ENCODE results near the gene TNF.
A peak's percentile ranks its signal among the peaks of the same experiment; 100 is the strongest.

The TNF gene

GRCh38 chr6:31541658-31542521, 33.5 kb upstream of the TNF start, which contains the start of gene DDX39B:
Gene DDX39B, minus strand, starts transcription at chr6:31542003. Its CDS starts 1,471 bp downstream, at chr6:31540532.
- POLR2A ChIA-PET = interaction anchor here (0.8 to 8.1 kb wide), 38 partner anchors 9 to 636 kb away, joined by 3 to 114 read pairs (median 5); partner anchors contain the start of genes ABHD16A, BAG6, C6orf47 and DXO
- DNase-seq (ENCODE audit: extremely low spot score) = peak; percentile 95
- peak; percentile 97 for TF ChIP-seq ELF4 (IDR thresholded peaks at IDR 0.05)
- TF ChIP-seq SP1 (IDR thresholded peaks at IDR 0.05) = no peak
- TF ChIP-seq LEF1 (IDR thresholded peaks at IDR 0.05; ENCODE audit: borderline replicate concordance) = no peak
- TF ChIP-seq NFRKB (IDR thresholded peaks at IDR 0.05) = peak; percentile 99
- peak; percentile 84 for TF ChIP-seq L3MBTL2 (conservative IDR thresholded peaks at IDR 0.05)
- TF ChIP-seq FOXK2 (IDR thresholded peaks at IDR 0.05) = no peak
- no peak for TF ChIP-seq FOXM1 (IDR thresholded peaks at IDR 0.05; ENCODE audit: borderline replicate concordance)
- CTCF ChIA-PET = interaction anchor here (0.5 to 2.8 kb wide), 4 partner anchors 9 to 169 kb away, joined by 3 to 17 read pairs (median 4); no protein-coding TSS in a partner anchor

DNA sequence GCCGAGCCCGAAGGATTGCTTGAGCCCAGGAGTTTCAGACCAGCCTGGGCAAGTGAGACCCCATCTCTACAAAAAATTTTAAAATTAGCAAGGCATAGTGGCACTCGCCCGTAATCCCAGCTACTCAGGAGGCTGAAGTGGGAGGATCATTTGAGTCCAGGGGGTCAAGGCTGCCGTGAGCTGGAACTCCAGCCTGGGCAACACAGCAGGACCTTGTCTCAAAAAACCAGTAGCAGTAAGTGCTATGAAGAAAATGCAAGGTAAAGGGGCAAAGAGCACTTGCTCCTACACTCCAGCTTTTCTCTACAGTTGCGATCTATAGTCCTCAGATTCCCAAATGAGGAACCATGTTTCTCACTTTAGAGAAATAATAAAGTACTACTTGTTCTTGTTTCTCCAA, 31.7 kb upstream of the TNF start:
- TF ChIP-seq NFRKB (IDR thresholded peaks at IDR 0.05) = no peak
- TF ChIP-seq SUZ12 (IDR thresholded peaks at IDR 0.05) = no peak
- no peak for TF ChIP-seq L3MBTL2 (conservative IDR thresholded peaks at IDR 0.05)
- TF ChIP-seq ARNT (IDR thresholded peaks at IDR 0.05) = no peak
- TF ChIP-seq TARDBP (IDR thresholded peaks at IDR 0.05) = no peak
- TF ChIP-seq FOXK2 (IDR thresholded peaks at IDR 0.05) = no peak
- TF ChIP-seq LEF1 (IDR thresholded peaks at IDR 0.05; ENCODE audit: borderline replicate concordance) = no peak
- no peak for TF ChIP-seq FOXA1 (IDR thresholded peaks at IDR 0.05)
- TF ChIP-seq BHLHE40 (IDR thresholded peaks at IDR 0.05; ENCODE audit: borderline replicate concordance) = no peak
- no peak for TF ChIP-seq HDGF (IDR thresholded peaks at IDR 0.05; ENCODE audit: borderline replicate concordance)
- no peak for TF ChIP-seq SP1 (IDR thresholded peaks at IDR 0.05)
- TF ChIP-seq PKNOX1 (IDR thresholded peaks at IDR 0.05) = no peak
- no peak for TF ChIP-seq CTBP1 (IDR thresholded peaks at IDR 0.05; ENCODE audit: borderline replicate concordance)
- TF ChIP-seq FOXM1 (IDR thresholded peaks at IDR 0.05; ENCODE audit: borderline replicate concordance) = no peak
- no peak for TF ChIP-seq ELF4 (IDR thresholded peaks at IDR 0.05)
- TF ChIP-seq ZNF384 (IDR thresholded peaks at IDR 0.05) = no peak
- POLR2A ChIA-PET = interaction anchor here (1.3 to 8.1 kb wide), 6 partner anchors 15 to 109 kb away, joined by 3 to 114 read pairs (median 19); partner anchors contain the start of genes BAG6, MCCD1 and NCR3
- no peak for DNase-seq (ENCODE audit: extremely low spot score)
- CTCF ChIA-PET = interaction anchor here (2.8 kb wide), 1 partner anchor 54 kb away, joined by 17 read pairs; no protein-coding TSS in a partner anchor

- CTCF ChIA-PET = no interaction called here
- TF ChIP-seq TARDBP (IDR thresholded peaks at IDR 0.05) (no peak), ELF4 (IDR thresholded peaks at IDR 0.05) (no peak), CTBP1 (IDR thresholded peaks at IDR 0.05; ENCODE audit: borderline replicate concordance) (no peak), L3MBTL2 (conservative IDR thresholded peaks at IDR 0.05) (no peak), FOXA1 (IDR thresholded peaks at IDR 0.05) (no peak)
- DNase-seq (ENCODE audit: extremely low spot score) = no peak
- POLR2A ChIA-PET = interaction anchor here (4.1 to 8.1 kb wide), 2 partner anchors 52 to 77 kb away, joined by 15 to 91 read pairs; no protein-coding TSS in a partner anchor
These were observed 30.7 kb upstream of the TNF start for GRCh38 chr6:31544676-31545075.

DNA sequence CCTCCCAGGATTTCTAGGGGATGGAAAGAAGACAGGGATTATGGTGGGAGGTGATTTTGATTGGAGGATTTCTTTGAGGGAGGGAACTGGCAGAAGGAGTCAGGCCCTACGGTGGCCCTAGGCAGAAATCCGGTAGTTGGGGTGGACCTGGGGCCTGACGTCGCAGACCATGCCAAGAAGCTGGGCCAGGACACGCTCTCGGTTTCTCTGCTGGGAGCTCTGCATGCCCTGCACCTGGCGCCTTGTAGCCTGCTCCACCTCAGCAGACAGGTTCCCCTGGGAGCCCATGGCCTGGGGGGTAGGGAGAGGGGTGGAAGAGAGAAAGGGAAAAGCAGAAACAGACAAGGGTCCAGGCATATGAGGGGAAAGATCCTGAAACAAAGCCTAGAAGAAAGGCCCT, 30.1 kb upstream of the TNF start:
- no peak for DNase-seq (ENCODE audit: extremely low spot score)
- ChIA-PET POLR2A (interaction anchor here (2.4 to 8.1 kb wide), 3 partner anchors 52 to 77 kb away, joined by 13 to 91 read pairs (median 15); no protein-coding TSS in a partner anchor), CTCF (no interaction called here)
- no peak for TF ChIP-seq BHLHE40 (IDR thresholded peaks at IDR 0.05; ENCODE audit: borderline replicate concordance)
- TF ChIP-seq HDGF (IDR thresholded peaks at IDR 0.05; ENCODE audit: borderline replicate concordance) = no peak
- no peak for TF ChIP-seq LEF1 (IDR thresholded peaks at IDR 0.05; ENCODE audit: borderline replicate concordance)
- no peak for TF ChIP-seq SP1 (IDR thresholded peaks at IDR 0.05)
- no peak for TF ChIP-seq TARDBP (IDR thresholded peaks at IDR 0.05)
- no peak for TF ChIP-seq FOXK2 (IDR thresholded peaks at IDR 0.05)
- TF ChIP-seq SUZ12 (IDR thresholded peaks at IDR 0.05) = no peak
- TF ChIP-seq NFRKB (IDR thresholded peaks at IDR 0.05) = no peak
- TF ChIP-seq ZNF384 (IDR thresholded peaks at IDR 0.05) = no peak
- TF ChIP-seq FOXA1 (IDR thresholded peaks at IDR 0.05) = no peak
- TF ChIP-seq L3MBTL2 (conservative IDR thresholded peaks at IDR 0.05) = no peak
- no peak for TF ChIP-seq ARNT (IDR thresholded peaks at IDR 0.05)

GRCh38 chr6:31546339-31546957, 28.9 kb upstream of the TNF start, which contains the start of gene ATP6V1G2:
Gene ATP6V1G2, minus strand, starts transcription at chr6:31546608. Its CDS starts 49 bp downstream, at chr6:31546559.
- ChIA-PET POLR2A (interaction anchor here (0.9 to 8.1 kb wide), 11 partner anchors 17 to 261 kb away, joined by 3 to 91 read pairs (median 5); partner anchors contain the start of genes C6orf47, LSM2, MCCD1 and MSH5), CTCF (interaction anchor here (0.6 to 3.7 kb wide), 7 partner anchors 15 to 105 kb away, joined by 3 to 61 read pairs (median 4); no protein-coding TSS in a partner anchor)
- peak; percentile 79 for DNase-seq (ENCODE audit: extremely low spot score)
- no peak for TF ChIP-seq NFRKB (IDR thresholded peaks at IDR 0.05)
- TF ChIP-seq CTBP1 (IDR thresholded peaks at IDR 0.05; ENCODE audit: borderline replicate concordance) = peak; percentile 88
- TF ChIP-seq ELF4 (IDR thresholded peaks at IDR 0.05) = 0 out of 2 replicates have a peak, but pooled peaks have one; percentile 17
- TF ChIP-seq PKNOX1 (IDR thresholded peaks at IDR 0.05) = 0 out of 2 replicates have a peak, but pooled peaks have one; percentile 8
- TF ChIP-seq SP1 (IDR thresholded peaks at IDR 0.05) = no peak
- TF ChIP-seq SUZ12 (IDR thresholded peaks at IDR 0.05) = no peak
